ENCODE measurements around the gene APOD. TPM values are rescaled to one million over a fixed set of nuclear protein-coding genes. Genes with fewer than 3 reads are reported as not detected.

APOD gene
- total RNA-seq, 4 donors from 2014 or later, result 1,911 to 7,779 (median 5,257) TPM

GRCh38 chr3:195556390-195556789 lies 27.4 kb downstream of the APOD start:
- H3K27ac ChIP-seq, result no peak overlapping the region
- WGBS, 2 donors, result 37 to 38% methylated on average over 10 of the region's 10 CpGs
- H3K4me3 ChIP-seq, result no peak overlapping the region
- no peaks in the 10 kb centered on the region for H3K27me3 ChIP-seq
- H3K4me1 ChIP-seq, result peaks cover 0 to 3% (median 0%) of the 10 kb centered on the region in 4 donors
- TF ChIP-seq EP300 (IDR thresholded peaks at IDR 0.05), result no peak
- TF ChIP-seq CTCF (IDR thresholded peaks at IDR 0.05), result no peak
- no peak for TF ChIP-seq POLR2A (IDR thresholded peaks at IDR 0.05)
- no peaks in the 10 kb centered on the region for H3K36me3 ChIP-seq
- DNase-seq (ENCODE audit: low spot score in 2 of 2), result no peak
- H3K9me3 ChIP-seq, result no peaks in the 10 kb centered on the region

- WGBS, 2 donors, result 70 to 77% methylated on average over 8 of the region's 8 CpGs
- TF ChIP-seq EP300 (IDR thresholded peaks at IDR 0.05) (no peak), POLR2A (IDR thresholded peaks at IDR 0.05) (no peak), CTCF (IDR thresholded peaks at IDR 0.05) (no peak)
Measured at GRCh38 chr3:195555110-195555509, 28.6 kb downstream of the APOD start.

GRCh38 chr3:195554458-195554857 lies 29.3 kb downstream of the APOD start:
- TF ChIP-seq EP300 (IDR thresholded peaks at IDR 0.05) (no peak), POLR2A (IDR thresholded peaks at IDR 0.05) (no peak), CTCF (IDR thresholded peaks at IDR 0.05) (no peak)
- 95 to 96% methylated on average over 15 of the region's 15 CpGs for WGBS, 2 donors
- peaks cover 0 to 16% (median 5%) of the 10 kb centered on the region in 4 donors for H3K4me1 ChIP-seq

More at GRCh38 chr3:195555110-195555509, 28.6 kb downstream of the APOD start:
- Histone ChIP-seq H3K4me3 (no peak overlapping the region), H3K36me3 (no peaks in the 10 kb centered on the region), H3K9me3 (no peaks in the 10 kb centered on the region), H3K4me1 (peaks cover 0 to 14% (median 4%) of the 10 kb centered on the region in 4 donors), H3K27me3 (no peaks in the 10 kb centered on the region), H3K27ac (no peak overlapping the region)
- no peak for DNase-seq (ENCODE audit: low spot score in 2 of 2)

GRCh38 chr3:195553268-195553667 lies 30.5 kb downstream of the APOD start:
- 81 to 85% methylated on average over 7 of the region's 7 CpGs for WGBS, 2 donors
- Histone ChIP-seq H3K9me3 (no peaks in the 10 kb centered on the region), H3K36me3 (no peaks in the 10 kb centered on the region), H3K27ac (no peak overlapping the region), H3K27me3 (no peaks in the 10 kb centered on the region), H3K4me1 (peaks cover 0 to 20% (median 5%) of the 10 kb centered on the region in 4 donors), H3K4me3 (no peak overlapping the region)
- TF ChIP-seq POLR2A (IDR thresholded peaks at IDR 0.05) (no peak), CTCF (IDR thresholded peaks at IDR 0.05) (no peak), EP300 (IDR thresholded peaks at IDR 0.05) (no peak)
- DNase-seq (ENCODE audit: low spot score in 2 of 2), result no peak

More at GRCh38 chr3:195554458-195554857, 29.3 kb downstream of the APOD start:
- no peaks in the 10 kb centered on the region for H3K36me3 ChIP-seq
- H3K4me3 ChIP-seq, result no peak overlapping the region
- no peaks in the 10 kb centered on the region for H3K27me3 ChIP-seq
- no peak overlapping the region for H3K27ac ChIP-seq
- no peak for DNase-seq (ENCODE audit: low spot score in 2 of 2)
- H3K9me3 ChIP-seq, result no peaks in the 10 kb centered on the region

GRCh38 chr3:195551381-195551978 lies 32.3 kb downstream of the APOD start:
- no peak overlapping the region for H3K4me3 ChIP-seq
- WGBS, 2 donors, result 56% methylated on average over 7 of the region's 7 CpGs
- no peaks in the 10 kb centered on the region for H3K36me3 ChIP-seq
- H3K27ac ChIP-seq, result peak overlapping the region in 1 of 4 donors; percentile 66
- peaks cover 0 to 27% (median 9%) of the 10 kb centered on the region in 4 donors for H3K4me1 ChIP-seq
- no peaks in the 10 kb centered on the region for H3K27me3 ChIP-seq
- peak in 1 of 2 donors; percentile 41 for DNase-seq (ENCODE audit: low spot score in 2 of 2)
- no peaks in the 10 kb centered on the region for H3K9me3 ChIP-seq
- no peak for TF ChIP-seq EP300 (IDR thresholded peaks at IDR 0.05)
- no peak for TF ChIP-seq CTCF (IDR thresholded peaks at IDR 0.05)
- TF ChIP-seq POLR2A (IDR thresholded peaks at IDR 0.05), result no peak

Data from tibial nerve (tissue), 4 donors.